ENCODE data around the gene KIF18B. TPM values are rescaled to one million over a fixed set of nuclear protein-coding genes. Genes with fewer than 3 reads are reported as not detected.

Gene KIF18B
- total RNA-seq, 1 experiment from 2014 or later = 82.2 TPM

- peak; percentile 64; the same call in 1 of the 2 replicates for TF ChIP-seq FOXP4 (CRISPR knock-in tag; IDR thresholded peaks at IDR 0.05)
These were observed 48.3 kb downstream of the KIF18B start, which contains the start of gene EFTUD2 (continued) for GRCh38 chr17:44899074-44899782.

- ATAC-seq (no peak), DNase-seq (ENCODE audit: low spot score) (no peak)
- Mint-ChIP-seq H3K9me3 (no peaks in the 10 kb centered on the region), H3K27ac (peak overlapping the region; percentile 100), H3K4me3 (peak overlapping the region; percentile 88), H3K27me3 (ENCODE audit: low read depth) (no peaks in the 10 kb centered on the region; the same call in 1 of the 2 replicates), H3K4me1 (peaks cover 12% of the 10 kb centered on the region), H3K36me3 (peaks cover 16% of the 10 kb centered on the region)
- ChIA-PET CTCF (interaction anchor here (0.6 to 3.5 kb wide), 9 partner anchors 12 to 237 kb away, joined by 3 to 29 read pairs (median 6); partner anchors contain the start of gene ACBD4), POLR2A (interaction anchor here (0.5 to 1.3 kb wide), 3 partner anchors 12 to 213 kb away, joined by 4 to 5 read pairs (median 4); no protein-coding TSS in a partner anchor)
- TF ChIP-seq ESRRA (CRISPR knock-in tag; IDR thresholded peaks at IDR 0.05; ENCODE audit: borderline replicate concordance) (no peak), ZNF232 (CRISPR knock-in tag; IDR thresholded peaks at IDR 0.05) (no peak), ZNF671 (CRISPR knock-in tag; IDR thresholded peaks at IDR 0.05) (no peak), CBFB (CRISPR knock-in tag; IDR thresholded peaks at IDR 0.05; ENCODE audit: low read depth) (no peak), AR (CRISPR knock-in tag; IDR thresholded peaks at IDR 0.05) (no peak), ZNF532 (CRISPR knock-in tag; IDR thresholded peaks at IDR 0.05; ENCODE audit: borderline replicate concordance) (no peak), AFF4 (CRISPR knock-in tag; IDR thresholded peaks at IDR 0.05; ENCODE audit: borderline replicate concordance) (no peak), FOXP4 (CRISPR knock-in tag; IDR thresholded peaks at IDR 0.05) (no peak), ZBTB21 (CRISPR knock-in tag; IDR thresholded peaks at IDR 0.05; ENCODE audit: borderline replicate concordance) (no peak), ELF4 (CRISPR knock-in tag; IDR thresholded peaks at IDR 0.05; ENCODE audit: low read depth) (no peak), CREB1 (CRISPR knock-in tag; IDR thresholded peaks at IDR 0.05) (no peak), ATF3 (CRISPR knock-in tag; conservative IDR thresholded peaks at IDR 0.05) (no peak), HMGA2 (CRISPR knock-in tag; IDR thresholded peaks at IDR 0.05) (no peak), NFYB (CRISPR knock-in tag; conservative IDR thresholded peaks at IDR 0.05; ENCODE audit: low read depth) (no peak)
These were observed 48.9 kb downstream of the KIF18B start for GRCh38 chr17:44898768-44899073.
